Effector memory CD8-positive, alpha-beta T cell (primary cell): ENCODE results near the gene VPS13D.

Experiments used
- ATAC-seq: fragments of 150-1000 bp; cut with Tn5 transposase; replicated peaks from 2 replicates; pipeline ENCODE4 v1.10.0; 2021; ENCODE audit warnings: mild to moderate bottlenecking, moderate library complexity
- DNase-seq, 3 experiments: peaks; one replicate each; pipeline ENCODE4 v3.0.0; 2021
- H3K27ac Mint-ChIP-seq, 2 donors: one replicate each; pipeline ENCODE4 v1.8.0; 2022; ENCODE audit warnings: mild to moderate bottlenecking in 2 of 2, mixed read lengths in 2 of 2, moderate library complexity in 2 of 2
- H3K27me3 Mint-ChIP-seq, 2 donors: one replicate each; pipeline ENCODE4 v1.8.0; 2022; ENCODE audit warnings: mixed read lengths in 2 of 2
- H3K36me3 Mint-ChIP-seq: one replicate; pipeline ENCODE4 v1.8.0; 2022; ENCODE audit warnings: mild to moderate bottlenecking, moderate library complexity, mixed read lengths; ENCODE audit not compliant: insufficient read depth
- H3K4me1 Mint-ChIP-seq, 2 donors: one replicate each; pipeline ENCODE4 v1.8.0; 2022; ENCODE audit warnings: low read depth in 2 of 2, mixed read lengths in 2 of 2
- H3K4me3 Mint-ChIP-seq, 2 donors: one replicate each; pipeline ENCODE4 v1.8.0; 2022; ENCODE audit warnings: mild to moderate bottlenecking in 2 of 2, mixed read lengths in 2 of 2, moderate library complexity in 2 of 2
- H3K9me3 Mint-ChIP-seq, 2 donors: one replicate each; pipeline ENCODE4 v1.8.0; 2022; ENCODE audit warnings: mixed read lengths in 2 of 2

Gene VPS13D

GRCh38 chr1:12407962-12408454 is 178.2 kb downstream of the VPS13D start:
- DNase-seq: no peak
- Mint-ChIP-seq H3K36me3 (peaks cover 33% of the 10 kb centered on the region), H3K27ac (no peak overlapping the region), H3K4me3 (no peak overlapping the region), H3K9me3 (no peaks in the 10 kb centered on the region), H3K27me3 (no peaks in the 10 kb centered on the region), H3K4me1 (peaks cover 2 to 10% of the 10 kb centered on the region in 2 donors)
- ATAC-seq: no peak

GRCh38 chr1:12408662-12409061 is 178.8 kb downstream of the VPS13D start:
- Mint-ChIP-seq H3K4me3 (no peak overlapping the region), H3K27ac (peak overlapping the region in 1 of 2 donors; percentile 46), H3K9me3 (no peaks in the 10 kb centered on the region), H3K36me3 (peaks cover 30% of the 10 kb centered on the region), H3K27me3 (no peaks in the 10 kb centered on the region), H3K4me1 (peaks cover 2 to 10% of the 10 kb centered on the region in 2 donors)
- ATAC-seq: no peak
- DNase-seq: no peak

GRCh38 chr1:12409681-12410080 is 179.9 kb downstream of the VPS13D start:
- Mint-ChIP-seq H3K4me1 (peaks cover 4 to 10% of the 10 kb centered on the region in 2 donors), H3K36me3 (peaks cover 22% of the 10 kb centered on the region), H3K27me3 (no peaks in the 10 kb centered on the region), H3K9me3 (no peaks in the 10 kb centered on the region), H3K27ac (no peak overlapping the region), H3K4me3 (no peak overlapping the region)
- no peak for DNase-seq
- no peak for ATAC-seq

- Mint-ChIP-seq H3K4me3 (no peak overlapping the region), H3K27ac (no peak overlapping the region), H3K27me3 (no peaks in the 10 kb centered on the region), H3K4me1 (peaks cover 4 to 10% of the 10 kb centered on the region in 2 donors), H3K36me3 (peaks cover 16% of the 10 kb centered on the region), H3K9me3 (no peaks in the 10 kb centered on the region)
- DNase-seq: no peak
- no peak for ATAC-seq
These were observed 180.5 kb downstream of the VPS13D start for GRCh38 chr1:12410351-12410750.

- H3K36me3 Mint-ChIP-seq: peaks cover 17% of the 10 kb centered on the region
These were observed 181.3 kb downstream of the VPS13D start for GRCh38 chr1:12411098-12411497.

GRCh38 chr1:12411747-12412146 is 181.9 kb downstream of the VPS13D start:
- Mint-ChIP-seq H3K4me1 (peaks cover 4 to 12% of the 10 kb centered on the region in 2 donors), H3K36me3 (peaks cover 20% of the 10 kb centered on the region), H3K4me3 (no peak overlapping the region), H3K27ac (no peak overlapping the region), H3K9me3 (no peaks in the 10 kb centered on the region), H3K27me3 (no peaks in the 10 kb centered on the region)
- ATAC-seq (no peak), DNase-seq (no peak)

More at GRCh38 chr1:12411098-12411497, 181.3 kb downstream of the VPS13D start:
- H3K9me3 Mint-ChIP-seq: no peaks in the 10 kb centered on the region
- peaks cover 4 to 10% of the 10 kb centered on the region in 2 donors for H3K4me1 Mint-ChIP-seq
- DNase-seq: no peak
- ATAC-seq: no peak
- no peaks in the 10 kb centered on the region for H3K27me3 Mint-ChIP-seq
- H3K27ac Mint-ChIP-seq: no peak overlapping the region
- H3K4me3 Mint-ChIP-seq: no peak overlapping the region

- Mint-ChIP-seq H3K9me3 (no peaks in the 10 kb centered on the region), H3K36me3 (peaks cover 20% of the 10 kb centered on the region), H3K27me3 (no peaks in the 10 kb centered on the region), H3K27ac (no peak overlapping the region), H3K4me3 (no peak overlapping the region), H3K4me1 (peaks cover 4 to 5% of the 10 kb centered on the region in 2 donors)
- ATAC-seq: no peak
- DNase-seq: no peak
These were observed 182.6 kb downstream of the VPS13D start for GRCh38 chr1:12412439-12412838.

- no peak overlapping the region for H3K27ac Mint-ChIP-seq
- ATAC-seq: no peak
- H3K4me3 Mint-ChIP-seq: no peak overlapping the region
- peaks cover 23% of the 10 kb centered on the region for H3K36me3 Mint-ChIP-seq
- H3K9me3 Mint-ChIP-seq: no peaks in the 10 kb centered on the region
- H3K4me1 Mint-ChIP-seq: peaks cover 3 to 4% of the 10 kb centered on the region in 2 donors
- DNase-seq: no peak
- no peaks in the 10 kb centered on the region for H3K27me3 Mint-ChIP-seq
These were observed 184.0 kb downstream of the VPS13D start for GRCh38 chr1:12413664-12414410.

GRCh38 chr1:12414444-12415018 is 184.7 kb downstream of the VPS13D start:
- Mint-ChIP-seq H3K27ac (no peak overlapping the region), H3K27me3 (no peaks in the 10 kb centered on the region), H3K36me3 (peaks cover 23% of the 10 kb centered on the region), H3K4me3 (no peak overlapping the region), H3K9me3 (no peaks in the 10 kb centered on the region), H3K4me1 (peaks cover 3 to 4% of the 10 kb centered on the region in 2 donors)
- ATAC-seq: no peak
- no peak for DNase-seq

- Mint-ChIP-seq H3K27me3 (no peaks in the 10 kb centered on the region), H3K27ac (no peak overlapping the region), H3K36me3 (peaks cover 21% of the 10 kb centered on the region), H3K4me1 (peaks cover 2 to 3% of the 10 kb centered on the region in 2 donors), H3K9me3 (no peaks in the 10 kb centered on the region), H3K4me3 (no peak overlapping the region)
- DNase-seq (no peak), ATAC-seq (no peak)
These were observed 185.2 kb downstream of the VPS13D start for GRCh38 chr1:12415038-12415466.

GRCh38 chr1:12416101-12416500 is 186.3 kb downstream of the VPS13D start:
- DNase-seq: no peak
- ATAC-seq: no peak
- no peaks in the 10 kb centered on the region for H3K27me3 Mint-ChIP-seq
- H3K9me3 Mint-ChIP-seq: no peaks in the 10 kb centered on the region
- H3K36me3 Mint-ChIP-seq: peaks cover 18% of the 10 kb centered on the region
- H3K27ac Mint-ChIP-seq: peak overlapping the region in 1 of 2 donors; percentile 56
- H3K4me1 Mint-ChIP-seq: peaks cover 4 to 5% of the 10 kb centered on the region in 2 donors
- no peak overlapping the region for H3K4me3 Mint-ChIP-seq

GRCh38 chr1:12416744-12417143 is 186.9 kb downstream of the VPS13D start:
- no peaks in the 10 kb centered on the region for H3K9me3 Mint-ChIP-seq
- no peaks in the 10 kb centered on the region for H3K27me3 Mint-ChIP-seq
- H3K4me1 Mint-ChIP-seq: peaks cover 6 to 7% of the 10 kb centered on the region in 2 donors
- H3K4me3 Mint-ChIP-seq: no peak overlapping the region
- peaks cover 18% of the 10 kb centered on the region for H3K36me3 Mint-ChIP-seq
- no peak for DNase-seq
- ATAC-seq: no peak
- H3K27ac Mint-ChIP-seq: peak overlapping the region; percentile 56 to 68

- H3K9me3 Mint-ChIP-seq: no peaks in the 10 kb centered on the region
- DNase-seq: no peak
- peak overlapping the region in 1 of 2 donors; percentile 68 for H3K27ac Mint-ChIP-seq
- H3K27me3 Mint-ChIP-seq: no peaks in the 10 kb centered on the region
- peaks cover 6 to 9% of the 10 kb centered on the region in 2 donors for H3K4me1 Mint-ChIP-seq
- no peak for ATAC-seq
- H3K36me3 Mint-ChIP-seq: peaks cover 18% of the 10 kb centered on the region
- H3K4me3 Mint-ChIP-seq: no peak overlapping the region
These were observed 187.6 kb downstream of the VPS13D start for GRCh38 chr1:12417389-12417788.

- H3K36me3 Mint-ChIP-seq: peaks cover 11% of the 10 kb centered on the region
- DNase-seq (no peak), ATAC-seq (no peak)
- H3K4me1 Mint-ChIP-seq: peaks cover 7 to 18% of the 10 kb centered on the region in 2 donors
- no peaks in the 10 kb centered on the region for H3K27me3 Mint-ChIP-seq
- no peak overlapping the region for H3K4me3 Mint-ChIP-seq
- no peaks in the 10 kb centered on the region for H3K9me3 Mint-ChIP-seq
- H3K27ac Mint-ChIP-seq: peak overlapping the region; percentile 22 to 76
These were observed 190.3 kb downstream of the VPS13D start for GRCh38 chr1:12420171-12420570.
